PFSK-1 (cell line): Measurements from ENCODE around the gene TMEM63C.

Source experiments
- FOXP2 ChIP-seq: optimal IDR thresholded peaks from 2 replicates; pipeline ENCODE3; 2011; ENCODE audit warnings: borderline replicate concordance, control low read depth, inconsistent platforms; ENCODE audit not compliant: insufficient read depth; ENCODE audit errors: extremely low read length, extremely low read depth
- POLR2AphosphoS5 ChIP-seq: IDR thresholded peaks from 2 replicates; pipeline ENCODE4 v1.6.1; 2012; ENCODE audit warnings: low read depth, mild to moderate bottlenecking, control low read depth, low read length, moderate library complexity
- REST ChIP-seq, 2 experiments: IDR thresholded peaks; 2 replicates each; pipeline versions ENCODE4 v1.6.1 to v1.8.0; 2011 to 2012; ENCODE audit warnings: low read depth in 2 of 2, low read length in 2 of 2, control low read depth in 1 of 2, inconsistent platforms in 1 of 2, mild to moderate bottlenecking in 1 of 2, moderate library complexity in 1 of 2; ENCODE audit not compliant: insufficient read depth in 1 of 2
- SIN3A ChIP-seq: IDR thresholded peaks from 2 replicates; pipeline ENCODE4 v1.6.1; 2012; ENCODE audit warnings: mild to moderate bottlenecking, low read length, moderate library complexity, borderline replicate concordance; ENCODE audit not compliant: insufficient read depth
- TAF1 ChIP-seq: IDR thresholded peaks from 2 replicates; pipeline ENCODE4 v1.6.1; 2012; ENCODE audit warnings: low read length, control low read depth, borderline replicate concordance; ENCODE audit not compliant: insufficient read depth

TMEM63C gene

DNA sequence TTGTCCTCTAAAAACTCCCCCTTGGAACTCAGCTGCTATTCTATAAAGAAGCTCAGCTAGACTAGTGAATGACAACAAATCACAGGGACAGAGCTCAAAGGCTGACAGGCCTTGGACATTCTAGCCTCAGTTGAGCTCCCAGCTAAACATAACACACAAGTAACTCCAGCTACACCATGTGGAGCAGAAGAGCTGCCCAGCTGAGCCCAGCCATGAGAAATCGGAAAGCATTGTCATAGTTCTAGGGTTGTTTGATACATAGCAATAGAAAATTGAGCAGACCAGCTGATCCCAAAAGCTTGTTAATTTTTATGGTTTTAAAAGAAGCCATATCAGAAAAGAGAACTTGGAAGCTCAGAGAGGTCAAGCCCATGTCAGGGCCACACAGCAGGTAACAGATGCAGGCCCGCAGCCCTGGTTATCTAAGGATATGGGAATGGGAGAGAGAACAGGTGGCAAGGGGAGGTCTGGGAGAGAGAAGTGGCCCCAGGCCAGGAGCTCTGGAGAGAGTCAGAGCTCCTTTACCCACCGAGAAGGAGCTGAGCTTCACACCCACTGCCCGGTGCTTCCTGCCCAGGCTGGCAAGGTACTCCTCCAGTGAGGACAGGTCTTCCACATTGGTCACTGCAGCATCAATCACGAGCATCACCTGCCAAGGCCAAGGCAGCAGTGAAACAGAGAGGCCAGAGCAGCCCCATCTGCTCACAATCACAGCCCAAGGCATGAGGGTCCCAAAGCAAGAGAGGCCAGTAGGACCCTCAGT lies 86.5 kb downstream of the TMEM63C start:
- no peak for TF ChIP-seq TAF1
- TF ChIP-seq POLR2AphosphoS5 = no peak
- TF ChIP-seq FOXP2 = no peak
- TF ChIP-seq REST (IDR thresholded peaks at IDR 0.05; ENCODE audit: insufficient read depth in 1 of 2, low read depth in 2 of 2, low read length in 2 of 2) = no peak

GRCh38 chr14:77268989-77269600 lies 87.5 kb downstream of the TMEM63C start:
- TF ChIP-seq SIN3A = no peak
- TF ChIP-seq REST (IDR thresholded peaks at IDR 0.05; ENCODE audit: insufficient read depth in 1 of 2, low read depth in 2 of 2, low read length in 2 of 2) = no peak
- no peak for TF ChIP-seq POLR2AphosphoS5
- TF ChIP-seq FOXP2 = no peak
- no peak for TF ChIP-seq TAF1

- TF ChIP-seq TAF1 (no peak), REST (IDR thresholded peaks at IDR 0.05; ENCODE audit: insufficient read depth in 1 of 2, low read depth in 2 of 2, low read length in 2 of 2) (no peak), POLR2AphosphoS5 (no peak), FOXP2 (no peak), SIN3A (no peak)
These were observed 88.9 kb downstream of the TMEM63C start for GRCh38 chr14:77270361-77271112.

GRCh38 chr14:77271113-77271710 lies 89.6 kb downstream of the TMEM63C start, which contains the start of gene NGB:
TSS of gene NGB (minus strand) at chr14:77271206. CDS start at chr14:77270937, 269 bp downstream.
- no peak for TF ChIP-seq TAF1
- no peak for TF ChIP-seq SIN3A
- no peak for TF ChIP-seq FOXP2
- TF ChIP-seq REST (IDR thresholded peaks at IDR 0.05; ENCODE audit: insufficient read depth in 1 of 2, low read depth in 2 of 2, low read length in 2 of 2) = no peak
- no peak for TF ChIP-seq POLR2AphosphoS5
